GM19468 (cell line): ENCODE results near the gene MRPL12.

Experiments used
- ATAC-seq: cut with Tn5 transposase; IDR thresholded peaks from one replicate; pipeline ENCODE4 v1.9.1; 2021; ENCODE audit warnings: mild to moderate bottlenecking, moderate library complexity, moderate number of reproducible peaks; ENCODE audit not compliant: unreplicated experiment; ENCODE audit errors: extremely low read depth

Gene MRPL12

DNA sequence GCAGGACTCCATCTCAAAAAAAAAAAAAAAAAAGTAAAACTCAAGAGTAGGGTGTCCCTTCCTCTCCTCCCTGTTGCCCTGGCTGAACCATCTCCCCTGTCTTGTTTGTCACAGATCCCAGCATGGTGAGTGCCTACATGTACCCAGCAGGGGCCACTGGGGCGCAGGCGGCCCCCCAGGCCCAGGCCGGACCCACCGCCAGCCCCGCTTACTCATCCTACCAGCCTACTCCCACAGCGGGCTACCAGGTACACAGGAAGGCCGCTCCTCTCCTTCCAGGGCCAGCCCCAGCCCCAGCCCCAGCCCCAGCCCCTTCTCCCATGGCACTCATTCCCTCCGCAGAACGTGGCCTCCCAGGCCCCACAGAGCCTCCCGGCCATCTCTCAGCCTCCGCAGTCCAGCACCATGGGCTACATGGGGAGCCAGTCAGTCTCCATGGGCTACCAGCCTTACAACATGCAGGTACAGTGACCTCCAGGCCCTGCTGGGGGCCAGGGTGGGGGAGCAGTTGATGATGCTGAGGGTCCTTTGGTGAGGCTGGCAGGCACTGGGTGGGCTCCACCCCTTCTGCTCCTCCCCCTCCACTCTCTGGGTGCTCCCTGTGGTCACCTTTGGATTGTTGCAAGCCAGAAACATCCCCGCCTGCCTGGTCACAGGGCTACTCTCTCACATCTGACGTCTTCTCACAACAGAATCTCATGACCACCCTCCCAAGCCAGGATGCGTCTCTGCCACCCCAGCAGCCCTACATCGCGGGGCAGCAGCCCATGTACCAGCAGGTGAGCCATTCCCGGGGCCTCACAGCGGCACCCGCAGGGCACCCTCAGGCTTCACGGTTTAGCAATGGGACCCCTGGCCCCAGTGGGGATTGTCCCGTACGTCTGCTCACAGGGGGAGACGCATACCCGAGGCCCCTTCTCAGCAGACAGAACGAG, 2.5 kb upstream of the MRPL12 start:
- no peak for ATAC-seq

DNA sequence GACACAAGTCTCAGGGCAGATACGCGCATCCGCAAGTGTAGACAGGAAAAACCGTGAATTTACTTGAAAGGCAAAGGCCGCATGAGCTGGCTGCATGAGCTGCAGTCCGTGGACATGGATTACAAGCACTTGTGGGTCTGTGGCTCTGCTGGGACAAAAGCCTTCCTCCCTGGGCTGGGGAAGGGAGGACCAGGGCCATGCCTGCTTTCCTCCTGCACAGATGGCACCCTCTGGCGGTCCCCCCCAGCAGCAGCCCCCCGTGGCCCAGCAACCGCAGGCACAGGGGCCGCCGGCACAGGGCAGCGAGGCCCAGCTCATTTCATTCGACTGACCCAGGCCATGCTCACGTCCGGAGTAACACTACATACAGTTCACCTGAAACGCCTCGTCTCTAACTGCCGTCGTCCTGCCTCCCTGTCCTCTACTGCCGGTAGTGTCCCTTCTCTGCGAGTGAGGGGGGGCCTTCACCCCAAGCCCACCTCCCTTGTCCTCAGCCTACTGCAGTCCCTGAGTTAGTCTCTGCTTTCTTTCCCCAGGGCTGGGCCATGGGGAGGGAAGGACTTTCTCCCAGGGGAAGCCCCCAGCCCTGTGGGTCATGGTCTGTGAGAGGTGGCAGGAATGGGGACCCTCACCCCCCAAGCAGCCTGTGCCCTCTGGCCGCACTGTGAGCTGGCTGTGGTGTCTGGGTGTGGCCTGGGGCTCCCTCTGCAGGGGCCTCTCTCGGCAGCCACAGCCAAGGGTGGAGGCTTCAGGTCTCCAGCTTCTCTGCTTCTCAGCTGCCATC, 1.7 kb upstream of the MRPL12 start:
- ATAC-seq = no peak

DNA sequence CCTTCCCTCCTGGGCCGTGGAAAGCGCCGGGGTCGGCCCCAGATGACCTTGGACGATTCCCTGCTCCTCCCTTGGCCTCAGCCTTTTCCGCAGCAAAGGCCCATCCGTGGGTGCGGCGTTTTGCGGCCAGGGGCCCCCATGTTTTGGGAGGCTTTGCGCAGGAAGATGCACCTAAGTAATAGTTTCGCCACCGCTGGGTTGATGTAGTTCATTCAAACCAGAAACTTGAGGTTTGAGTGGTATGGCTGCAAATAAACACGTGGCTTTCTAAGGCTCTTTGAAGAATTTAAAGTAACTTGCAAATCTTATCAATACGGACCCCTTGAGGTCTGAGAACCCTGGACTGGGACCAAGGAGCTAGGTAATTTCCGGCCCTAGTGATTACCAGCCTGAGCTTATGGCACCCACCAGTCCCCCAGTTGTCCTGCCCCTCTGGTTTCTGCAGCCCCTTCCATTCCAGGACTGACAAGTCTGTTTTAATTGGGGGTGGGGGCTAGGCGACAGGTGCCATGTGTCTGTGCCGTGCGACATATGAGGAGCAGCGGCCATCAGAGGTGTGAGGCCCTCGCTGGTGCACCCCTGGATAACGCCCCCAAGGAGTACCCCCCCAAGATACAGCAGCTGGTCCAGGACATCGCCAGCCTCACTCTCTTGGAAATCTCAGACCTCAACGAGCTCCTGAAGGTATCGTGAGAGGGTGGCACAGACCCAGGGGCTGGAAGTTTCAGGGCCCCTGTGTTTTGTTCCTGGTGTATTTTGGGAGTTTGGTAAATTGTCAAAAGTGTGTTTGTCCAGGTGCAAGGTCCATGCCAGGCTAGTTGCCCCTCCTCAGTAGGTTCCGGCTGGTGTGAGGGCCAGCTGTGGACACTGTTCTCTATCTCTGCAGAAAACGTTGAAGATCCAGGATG, 834 bp downstream of the MRPL12 start:
- no peak for ATAC-seq

DNA sequence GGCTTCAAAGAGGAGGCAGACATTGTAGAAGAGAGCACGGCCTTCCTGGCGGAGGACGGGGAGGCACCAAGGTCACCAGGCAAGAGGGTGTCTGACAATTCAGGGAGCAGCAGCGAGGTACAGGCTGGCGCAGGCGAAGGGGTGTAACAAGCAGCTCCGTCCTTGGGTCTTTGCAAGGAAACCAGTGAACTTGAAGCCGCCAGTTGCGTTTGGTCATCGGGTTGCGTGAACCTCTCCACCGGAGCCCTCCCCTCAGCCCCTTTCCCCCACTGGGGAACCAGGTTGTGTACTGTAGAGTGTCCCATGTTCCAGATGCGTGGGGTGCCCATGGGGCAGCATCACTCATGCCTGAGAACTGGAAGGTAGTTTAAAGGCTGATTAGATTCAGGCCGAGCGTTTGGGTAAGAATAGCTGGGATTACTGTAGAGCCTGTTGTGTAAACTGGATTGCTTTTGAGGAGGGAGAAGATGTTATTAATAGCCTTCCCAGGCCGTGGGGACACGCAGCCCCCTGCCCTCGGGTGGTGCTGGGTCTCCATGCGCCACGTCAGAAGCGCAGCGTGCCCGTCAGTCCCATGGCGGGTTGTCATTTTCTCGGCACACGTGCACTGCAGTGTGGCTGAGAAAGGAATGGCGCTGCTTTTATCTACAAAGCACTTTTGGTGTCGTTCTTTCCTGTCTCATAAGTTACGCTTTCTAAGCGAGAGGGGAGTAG, 2.5 kb downstream of the MRPL12 start:
- ATAC-seq = no peak

DNA sequence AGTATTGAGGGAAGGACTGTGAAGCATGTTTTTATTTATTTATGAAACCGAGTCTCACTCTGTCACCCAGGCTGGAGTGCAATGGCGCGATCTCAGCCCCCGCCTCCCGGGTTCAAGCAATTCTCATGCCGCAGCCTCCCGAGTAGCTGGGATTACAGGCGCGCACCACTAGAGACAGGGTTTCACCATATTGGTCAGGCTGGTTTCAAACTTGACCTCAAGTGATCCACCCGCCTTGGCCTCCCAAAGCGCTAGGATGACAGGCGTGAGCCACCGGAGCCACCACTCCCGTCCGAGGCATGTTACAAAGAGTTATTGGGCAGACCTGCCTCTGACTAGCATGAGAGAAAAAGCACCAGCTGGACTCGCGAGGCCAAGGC, 3.1 kb downstream of the MRPL12 start:
- ATAC-seq = no peak

GRCh38 chr17:81706757-81707624, 3.8 kb downstream of the MRPL12 start:
- no peak for ATAC-seq

DNA sequence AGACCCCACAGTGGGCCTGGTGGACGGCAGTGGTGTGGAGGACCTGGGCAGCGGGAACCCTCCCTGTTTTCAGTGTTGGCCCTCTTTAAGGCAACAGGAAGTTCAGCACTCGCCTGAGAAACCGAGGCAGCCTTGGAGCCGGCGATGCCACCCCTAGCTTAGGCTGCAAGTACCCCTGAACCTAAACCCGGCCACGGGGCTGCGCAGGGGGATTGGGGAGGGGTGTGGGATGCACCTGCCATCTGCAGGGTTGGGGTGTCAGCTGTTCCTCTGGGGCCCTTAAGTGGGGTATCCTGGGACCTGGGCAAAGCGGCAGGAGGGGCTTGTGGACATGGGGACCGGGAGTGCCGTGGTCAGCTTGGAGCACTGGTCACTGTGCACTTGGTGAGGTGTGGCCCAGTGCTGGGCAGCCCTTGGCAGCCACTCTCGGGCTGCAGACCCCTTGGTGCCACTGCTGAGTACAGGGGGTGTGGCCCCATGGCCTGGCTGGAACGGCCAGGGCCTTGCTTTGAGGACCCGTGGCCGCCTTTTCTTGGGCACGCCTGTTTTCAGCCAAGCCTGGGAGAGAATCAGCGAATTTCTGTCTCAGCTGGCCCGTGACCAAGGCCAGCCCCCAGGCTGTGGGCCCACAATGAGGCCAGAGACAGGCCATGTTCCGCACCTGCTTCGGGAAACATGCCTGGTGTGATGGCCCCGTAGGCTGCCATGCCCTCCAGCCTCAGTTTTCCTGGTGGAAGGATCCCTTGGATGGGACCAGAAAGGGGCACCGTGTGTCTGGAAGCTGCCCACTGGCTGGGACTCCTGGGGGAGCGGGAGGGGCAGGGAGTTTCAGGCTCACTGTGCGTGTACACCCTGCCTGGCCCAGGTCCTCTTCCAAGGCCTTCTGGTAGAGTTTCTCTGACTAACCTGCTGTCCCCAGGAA, 4.8 kb downstream of the MRPL12 start:
- no peak for ATAC-seq

DNA sequence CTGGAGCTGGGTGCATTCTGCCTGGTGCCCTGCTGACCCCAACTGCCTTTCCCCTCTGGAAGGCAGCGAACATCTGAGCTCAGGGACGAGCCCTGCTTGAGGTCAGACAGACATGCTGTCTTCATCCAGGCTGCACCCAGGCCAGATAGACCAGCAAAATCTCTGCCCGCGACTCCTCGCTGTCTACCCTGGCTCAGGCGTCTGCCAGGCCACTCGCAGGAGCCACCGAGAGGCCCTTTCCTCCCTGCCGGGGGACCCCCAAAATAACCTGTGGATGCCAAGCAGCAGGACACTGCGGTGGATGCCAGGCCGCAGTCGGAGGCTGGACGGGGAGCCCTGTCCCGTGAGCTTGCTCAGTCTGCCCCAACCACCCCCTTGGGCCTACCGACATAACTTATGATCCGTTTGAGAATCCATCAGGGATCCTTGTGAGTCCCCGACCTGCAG, 5.6 kb downstream of the MRPL12 start:
- ATAC-seq = no peak

- no peak for ATAC-seq
Observed at GRCh38 chr17:81710514-81711308, 7.5 kb downstream of the MRPL12 start.

GRCh38 chr17:81711814-81712467, 8.8 kb downstream of the MRPL12 start, which contains the start of gene SLC25A10:
TSS of gene SLC25A10 (plus strand) at chr17:81712284. CDS start at chr17:81712427, 143 bp downstream.
- ATAC-seq = peak; percentile 31

DNA sequence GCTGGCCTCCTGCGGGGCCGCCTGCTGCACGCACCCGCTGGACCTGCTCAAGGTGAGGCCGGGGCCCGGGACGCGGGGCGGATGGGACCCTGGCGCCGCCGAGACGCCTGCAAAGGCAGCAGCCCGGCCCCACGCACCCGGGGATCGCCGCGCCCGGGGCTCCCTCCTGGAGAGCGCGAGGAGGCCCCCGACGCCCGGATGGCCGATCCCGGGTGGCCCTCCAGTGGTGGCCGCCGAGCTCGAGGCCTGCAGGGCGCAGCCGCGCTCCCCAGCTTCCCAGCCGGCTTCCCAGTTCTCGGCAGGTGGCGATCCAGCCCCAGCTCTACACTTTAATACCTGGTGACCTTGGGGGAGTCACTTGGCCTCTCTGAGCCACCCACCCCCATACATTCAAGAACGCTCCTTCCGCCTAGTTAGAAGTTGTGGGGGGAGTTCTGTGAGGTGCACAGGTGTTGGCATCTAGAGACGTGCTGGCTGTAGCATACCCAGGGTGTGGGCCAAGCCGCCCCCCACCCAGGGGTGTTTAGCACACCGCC, 9.4 kb downstream of the MRPL12 start:
- ATAC-seq = no peak

GRCh38 chr17:81713004-81713555, 9.9 kb downstream of the MRPL12 start:
- no peak for ATAC-seq

DNA sequence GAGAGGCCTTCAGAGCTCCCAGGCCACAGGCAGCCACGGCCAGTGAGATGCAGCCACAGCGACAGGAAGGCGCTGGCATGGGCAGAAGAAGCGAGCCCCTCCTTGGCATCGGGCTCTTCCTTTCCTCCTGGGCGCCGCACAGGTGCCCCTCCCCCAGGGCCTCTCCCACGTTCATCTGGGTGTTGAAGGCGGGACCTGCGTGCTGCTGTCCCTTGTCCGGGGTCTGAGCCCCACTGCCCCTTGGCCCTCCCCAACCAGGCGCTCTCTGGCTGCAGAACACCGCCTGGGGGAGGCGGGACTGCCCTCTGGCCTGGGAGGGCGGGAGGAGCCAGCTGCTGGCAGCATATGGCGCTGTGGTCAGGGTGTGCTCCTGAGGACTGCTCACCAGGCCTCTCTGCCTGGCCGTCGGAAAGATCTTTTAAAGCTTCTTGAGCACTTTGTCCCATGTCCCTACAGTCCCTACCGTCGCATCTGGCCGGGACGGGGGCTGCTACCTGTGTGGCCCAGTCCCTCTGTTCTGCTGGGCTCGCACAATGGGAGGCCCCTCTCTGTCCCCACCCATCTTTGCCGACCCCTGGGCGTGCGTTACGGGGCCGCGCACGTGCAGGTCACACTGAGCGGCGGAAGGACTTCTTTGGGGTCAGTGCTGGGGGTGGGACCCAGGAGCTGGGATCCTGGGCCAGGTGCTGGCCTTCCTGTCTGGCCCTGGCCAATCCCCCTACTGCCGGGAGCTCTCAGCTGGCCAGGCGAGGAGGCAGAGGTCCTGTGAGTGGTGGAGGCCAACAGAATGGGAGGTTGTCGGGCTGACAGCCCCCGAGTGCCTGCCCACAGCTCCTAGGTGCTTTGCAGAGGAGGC, 10.6 kb downstream of the MRPL12 start:
- ATAC-seq = no peak

GRCh38 chr17:81714412-81715106, 11.4 kb downstream of the MRPL12 start:
- ATAC-seq = no peak
